Cardiac fibroblast (primary cell): ENCODE measurements around the gene SERPINB4.

ENCODE experiments used
- DNase-seq, 2 donors: peaks; one replicate each; pipeline versions ENCODE4 v3.0.0 to v3.0.0-alpha.2; 2010; ENCODE audit warnings: low read depth in 2 of 2
- H3K4me3 ChIP-seq, 2 donors: replicated peaks in 1 of 2; 1 replicate in 1 of 2; 2 replicates in 1 of 2; pipeline ENCODE4 v1.5.1; 2011; ENCODE audit warnings: low read depth in 2 of 2, low read length in 2 of 2, mild to moderate bottlenecking in 2 of 2, moderate library complexity in 1 of 2
- TF ChIP-seq, protein P1 (sequence below): IDR thresholded peaks from one replicate; pipeline ENCODE4 v1.5.1; 2011; ENCODE audit warnings: low read depth, mild to moderate bottlenecking, low read length, inconsistent platforms

The SERPINB4 gene

DNA sequence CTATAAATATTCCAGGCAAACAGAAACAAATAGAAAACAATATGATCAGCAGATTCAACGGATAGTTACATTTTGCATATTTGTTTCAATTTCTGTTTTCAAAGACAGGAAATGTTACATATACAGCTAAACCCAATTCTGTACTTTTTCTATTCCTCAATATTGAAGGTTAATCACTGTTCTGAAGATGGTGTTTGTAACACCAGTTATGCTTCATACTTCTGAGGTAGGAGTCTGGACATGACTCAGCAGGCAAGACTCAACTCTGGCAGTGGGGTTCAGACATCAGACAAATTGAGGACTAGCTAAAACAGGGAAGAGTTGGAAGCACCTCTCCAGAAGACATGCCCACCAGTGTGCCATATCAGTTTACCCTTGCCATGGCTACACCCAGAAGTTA lies 40.3 kb downstream of the SERPINB4 start:
- DNase-seq, result peak in 1 of 2 donors; percentile 5
- H3K4me3 ChIP-seq, result no peak overlapping the region

DNA sequence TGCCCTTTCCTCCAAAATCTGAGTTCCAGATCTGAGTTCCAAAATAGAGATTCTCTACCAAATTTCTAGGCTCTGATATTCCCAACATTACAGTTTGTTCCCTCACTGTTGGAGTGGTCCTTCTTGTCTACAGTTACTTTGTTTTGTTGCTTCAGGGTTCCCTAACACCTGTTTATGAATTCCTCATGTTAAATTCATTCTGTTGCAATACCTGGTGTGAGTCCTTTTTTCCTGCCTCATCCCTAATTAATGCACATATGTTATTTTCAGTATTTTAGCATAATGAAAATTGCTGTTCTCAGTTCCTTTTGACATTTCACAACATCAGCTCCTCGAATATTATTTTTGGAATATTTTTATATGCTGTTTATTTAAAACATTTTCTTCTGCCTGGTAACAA lies 40.7 kb downstream of the SERPINB4 start:
- no peak for DNase-seq
- TF ChIP-seq, protein P1, sequence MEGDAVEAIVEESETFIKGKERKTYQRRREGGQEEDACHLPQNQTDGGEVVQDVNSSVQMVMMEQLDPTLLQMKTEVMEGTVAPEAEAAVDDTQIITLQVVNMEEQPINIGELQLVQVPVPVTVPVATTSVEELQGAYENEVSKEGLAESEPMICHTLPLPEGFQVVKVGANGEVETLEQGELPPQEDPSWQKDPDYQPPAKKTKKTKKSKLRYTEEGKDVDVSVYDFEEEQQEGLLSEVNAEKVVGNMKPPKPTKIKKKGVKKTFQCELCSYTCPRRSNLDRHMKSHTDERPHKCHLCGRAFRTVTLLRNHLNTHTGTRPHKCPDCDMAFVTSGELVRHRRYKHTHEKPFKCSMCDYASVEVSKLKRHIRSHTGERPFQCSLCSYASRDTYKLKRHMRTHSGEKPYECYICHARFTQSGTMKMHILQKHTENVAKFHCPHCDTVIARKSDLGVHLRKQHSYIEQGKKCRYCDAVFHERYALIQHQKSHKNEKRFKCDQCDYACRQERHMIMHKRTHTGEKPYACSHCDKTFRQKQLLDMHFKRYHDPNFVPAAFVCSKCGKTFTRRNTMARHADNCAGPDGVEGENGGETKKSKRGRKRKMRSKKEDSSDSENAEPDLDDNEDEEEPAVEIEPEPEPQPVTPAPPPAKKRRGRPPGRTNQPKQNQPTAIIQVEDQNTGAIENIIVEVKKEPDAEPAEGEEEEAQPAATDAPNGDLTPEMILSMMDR, result no peak
- no peak overlapping the region for H3K4me3 ChIP-seq

More for the DNA sequence above, 40.3 kb downstream of the SERPINB4 start:
- TF ChIP-seq, protein P1, result no peak

DNA sequence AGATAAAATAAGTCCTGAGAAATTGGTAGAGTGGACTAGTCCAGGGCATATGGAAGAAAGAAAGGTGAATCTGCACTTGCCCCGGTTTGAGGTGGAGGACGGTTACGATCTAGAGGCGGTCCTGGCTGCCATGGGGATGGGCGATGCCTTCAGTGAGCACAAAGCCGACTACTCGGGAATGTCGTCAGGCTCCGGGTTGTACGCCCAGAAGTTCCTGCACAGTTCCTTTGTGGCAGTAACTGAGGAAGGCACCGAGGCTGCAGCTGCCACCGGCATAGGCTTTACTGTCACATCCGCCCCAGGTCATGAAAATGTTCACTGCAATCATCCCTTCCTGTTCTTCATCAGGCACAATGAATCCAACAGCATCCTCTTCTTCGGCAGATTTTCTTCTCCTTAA lies 47.1 kb downstream of the SERPINB4 start:
- H3K4me3 ChIP-seq, result no peak overlapping the region

DNA sequence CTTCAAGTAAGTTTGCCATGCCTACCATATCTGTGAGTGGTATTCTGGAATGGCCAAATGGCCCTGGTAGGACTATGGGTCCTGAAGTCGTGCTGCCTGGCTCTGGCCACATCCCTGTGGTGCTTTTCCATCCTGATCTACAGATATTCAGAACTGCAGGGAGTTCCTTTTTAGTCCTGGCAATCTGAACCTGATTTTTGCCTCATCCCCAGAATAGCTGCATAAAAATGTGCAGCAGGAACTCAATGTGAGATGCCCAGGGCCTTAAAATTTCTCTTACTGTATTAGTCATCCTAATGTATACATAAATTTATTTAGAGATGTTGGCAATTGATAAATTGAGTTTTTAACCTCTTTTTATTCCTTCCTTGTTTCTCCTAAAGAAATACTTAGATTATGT lies 51.6 kb downstream of the SERPINB4 start:
- no peak overlapping the region for H3K4me3 ChIP-seq

More for the DNA sequence above, 47.1 kb downstream of the SERPINB4 start:
- TF ChIP-seq, protein P1, result no peak
- DNase-seq, result no peak

DNA sequence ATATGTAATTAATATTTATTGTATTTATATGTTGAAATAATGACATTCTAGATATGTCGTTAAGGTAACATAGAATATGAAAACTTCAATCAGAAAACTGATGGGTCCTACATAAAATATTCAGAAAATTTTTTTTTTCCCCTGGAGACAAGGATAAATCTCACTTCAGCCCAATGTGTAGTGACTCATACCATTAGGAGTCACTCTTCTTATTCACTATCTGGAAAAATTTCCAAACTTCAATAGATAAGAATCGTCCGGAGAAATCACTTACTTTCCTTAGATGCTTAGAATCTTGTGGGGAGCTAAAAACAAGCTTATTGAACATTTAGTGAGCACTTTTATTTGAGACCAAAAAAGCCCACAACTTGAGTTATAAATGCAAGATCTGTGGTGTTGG lies 52.3 kb downstream of the SERPINB4 start:
- H3K4me3 ChIP-seq, result no peak overlapping the region
- TF ChIP-seq, protein P1, result no peak
- DNase-seq, result no peak

More for the DNA sequence above, 51.6 kb downstream of the SERPINB4 start:
- no peak for DNase-seq
- TF ChIP-seq, protein P1, result no peak

DNA sequence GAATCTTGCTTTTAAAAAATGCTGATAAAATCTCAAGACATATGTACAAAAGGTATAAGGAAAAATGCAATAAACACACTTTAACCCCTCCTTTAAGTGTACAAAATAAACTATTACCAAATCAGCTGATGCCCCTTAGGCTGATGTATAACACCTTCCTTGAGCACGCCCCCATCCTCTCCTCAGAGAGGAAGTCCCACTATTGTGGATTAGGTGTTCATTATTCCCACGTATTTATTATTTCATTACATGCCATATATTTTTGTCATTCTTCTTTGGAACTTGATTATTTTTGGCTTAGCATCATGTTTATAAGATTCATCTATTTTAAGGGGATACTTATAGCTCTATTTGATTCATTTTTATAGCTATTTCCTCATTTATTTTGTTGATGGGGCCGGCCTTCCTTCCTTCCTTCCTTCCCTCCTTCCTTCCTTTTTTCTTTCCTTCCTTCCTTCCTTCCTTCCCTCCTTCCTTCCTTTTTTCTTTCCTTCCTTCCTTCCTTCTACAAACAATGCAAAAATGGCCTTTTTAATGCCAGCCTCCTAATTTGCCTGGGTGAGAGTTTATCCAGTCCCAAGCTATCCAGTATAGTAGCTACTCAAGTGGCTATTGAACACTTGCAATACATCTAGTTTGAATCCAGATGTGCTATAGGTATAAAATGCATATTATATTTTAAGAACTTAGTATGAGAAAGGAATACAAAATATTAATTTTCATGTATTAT lies 52.9 kb downstream of the SERPINB4 start:
- H3K4me3 ChIP-seq, result no peak overlapping the region
- TF ChIP-seq, protein P1, result no peak
- no peak for DNase-seq
